NCI-H2227 treated with DMSO at 0.1 percent for 48 hours (cell line): ENCODE results near the gene LARGE2.
A peak's percentile ranks its signal among the peaks of the same experiment; 100 is the strongest.
"Not testable (repeated sequence)": the region's sequence is repeated elsewhere in the genome, so short reads cannot be mapped to it uniquely, and the experiment has no call there.

ENCODE experiments used
- DNase-seq: peaks from one replicate; lab custom pipeline; 2025; lab: John Stamatoyannopoulos, UW

Gene LARGE2

GRCh38 chr11:45896422-45896984 lies 26.0 kb upstream of the LARGE2 start:
- peak; percentile 73 for DNase-seq

GRCh38 chr11:45897556-45897955 lies 24.9 kb upstream of the LARGE2 start:
- no peak for DNase-seq

GRCh38 chr11:45899086-45899447 lies 23.4 kb upstream of the LARGE2 start:
- DNase-seq: no peak

GRCh38 chr11:45899448-45900174 lies 22.8 kb upstream of the LARGE2 start:
- peak; percentile 81 for DNase-seq

GRCh38 chr11:45900175-45900800 lies 22.2 kb upstream of the LARGE2 start:
- not testable (repeated sequence) for DNase-seq

GRCh38 chr11:45900916-45901617 lies 21.4 kb upstream of the LARGE2 start:
- DNase-seq: no peak

- DNase-seq: no peak
Observed at GRCh38 chr11:45901626-45902025, 20.8 kb upstream of the LARGE2 start.

- DNase-seq: no peak
Observed at GRCh38 chr11:45902452-45903380, 19.7 kb upstream of the LARGE2 start.

GRCh38 chr11:45904309-45904915 lies 18.0 kb upstream of the LARGE2 start:
- no peak for DNase-seq

GRCh38 chr11:45905095-45905494 lies 17.4 kb upstream of the LARGE2 start:
- DNase-seq: no peak

GRCh38 chr11:45905576-45905975 lies 16.9 kb upstream of the LARGE2 start:
- not testable (repeated sequence) for DNase-seq

GRCh38 chr11:45906096-45906682 lies 16.3 kb upstream of the LARGE2 start:
- no peak for DNase-seq

- DNase-seq: no peak
Observed at GRCh38 chr11:45906965-45907611, 15.4 kb upstream of the LARGE2 start, which contains the start of gene FREY1. TSS of gene FREY1 (minus strand) at chr11:45907271. CDS start at chr11:45907245, 26 bp downstream.

- no peak for DNase-seq
Observed at GRCh38 chr11:45907911-45908370, 14.5 kb upstream of the LARGE2 start.

- no peak for DNase-seq
Observed at GRCh38 chr11:45909594-45910475, 12.6 kb upstream of the LARGE2 start.

GRCh38 chr11:45910623-45911022 lies 11.8 kb upstream of the LARGE2 start:
- DNase-seq: no peak

- no peak for DNase-seq
Observed at GRCh38 chr11:45913514-45913913, 8.9 kb upstream of the LARGE2 start.

GRCh38 chr11:45913942-45914635 lies 8.4 kb upstream of the LARGE2 start:
- DNase-seq: no peak
